SU-DHL-6 (cell line): ENCODE data around the gene SMIM10L1.

Experiments used
- H2AFZ ChIP-seq: fragments of 200-600 bp; sonication (generic); 2 replicates; pipeline ENCODE4 v1.6.1; 2014; ENCODE audit warnings: low read depth, mild to moderate bottlenecking, moderate library complexity, mixed read lengths, antibody characterized with exemption, low read length; ENCODE audit not compliant: severe bottlenecking
- H3F3A ChIP-seq: fragments of 200-600 bp; shearing (Covaris generic); 2 replicates; pipeline ENCODE4 v1.6.0; 2016; ENCODE audit warnings: antibody characterized with exemption, mild to moderate bottlenecking; ENCODE audit not compliant: insufficient read depth
- H3K27ac ChIP-seq: fragments of 200-600 bp; sonication (generic); 2 replicates; pipeline ENCODE4 v1.5.1; 2016; ENCODE audit warnings: low read depth, mild to moderate bottlenecking, low read length, moderate library complexity, mixed read lengths
- H3K27me3 ChIP-seq: fragments of 200-600 bp; sonication (generic), shearing (Covaris generic); 2 replicates; pipeline ENCODE4 v1.6.0; 2014; ENCODE audit warnings: mild to moderate bottlenecking, low read length
- H3K36me3 ChIP-seq: fragments of 200-600 bp; sonication (generic); 2 replicates; pipeline ENCODE4 v1.6.1; 2014; ENCODE audit warnings: mild to moderate bottlenecking, low read length, mixed read lengths
- H3K4me2 ChIP-seq: fragments of 300-600, 200-600 bp; shearing (Covaris generic), sonication (generic); 2 replicates; pipeline ENCODE4 v1.6.0; 2014; ENCODE audit warnings: low read length, low read depth, mild to moderate bottlenecking; ENCODE audit not compliant: poor library complexity, severe bottlenecking
- H3K4me3 ChIP-seq: fragments of 200-600 bp; sonication (generic); 2 replicates; pipeline ENCODE4 v1.5.1; 2014; ENCODE audit warnings: antibody characterized with exemption, low read length, mild to moderate bottlenecking, mixed read lengths; ENCODE audit not compliant: insufficient read depth, poor library complexity, severe bottlenecking
- H3K79me2 ChIP-seq: fragments of 200-600 bp; sonication (generic); 2 replicates; pipeline ENCODE4 v1.6.1; 2014; ENCODE audit warnings: mild to moderate bottlenecking, low read length, moderate library complexity; ENCODE audit not compliant: insufficient read depth
- H3K9ac ChIP-seq: fragments of 200-600 bp; sonication (generic); 2 replicates; pipeline ENCODE4 v1.7.0; 2014; ENCODE audit warnings: mild to moderate bottlenecking, low read length
- H3K9me2 ChIP-seq: fragments of 200-600 bp; sonication (generic); replicated peaks from 2 replicates; pipeline ENCODE4 v1.6.1; 2014; ENCODE audit warnings: low read length; ENCODE audit not compliant: insufficient read depth
- H3K9me3 ChIP-seq: fragments of 200-600 bp; sonication (generic); 2 replicates; pipeline ENCODE4 v1.6.1; 2014; ENCODE audit warnings: low read length, mixed read lengths; ENCODE audit not compliant: insufficient read depth
- H4K20me1 ChIP-seq: fragments of 200-600 bp; sonication (generic); 2 replicates; pipeline ENCODE4 v1.6.1; 2014; ENCODE audit warnings: low read depth, mild to moderate bottlenecking, antibody characterized with exemption, low read length, moderate library complexity, mixed read lengths
- CTCF ChIP-seq: fragments of 200-600 bp; sonication (generic); IDR thresholded peaks from one replicate; pipeline ENCODE4 v1.5.1; 2017; ENCODE audit warnings: antibody characterized with exemption, mild to moderate bottlenecking, low read length, moderate library complexity; ENCODE audit not compliant: insufficient read depth, poor library complexity, severe bottlenecking
- EZH2phosphoT487 ChIP-seq: fragments of 200-600 bp; sonication (generic), shearing (Covaris generic); conservative IDR thresholded peaks from 2 replicates; pipeline ENCODE4 v1.6.1; 2018; ENCODE audit warnings: mild to moderate bottlenecking, antibody characterized with exemption, low read length, moderate library complexity, mixed read lengths

The SMIM10L1 gene

GRCh38 chr12:11171145-11171968 is at the start of gene SMIM10L1:
TSS of gene SMIM10L1 (plus strand) at chr12:11171194. CDS start at chr12:11171357, 163 bp downstream.
- Histone ChIP-seq H3K27ac (peak within 1 kb of the TSS; percentile 82), H3K4me3 (peak within 1 kb of the TSS; percentile 70), H3F3A (0 out of 2 replicates have a peak, but pooled peaks cover 3% of the 10 kb centered on the region), H3K9me3 (no peaks in the 10 kb centered on the region), H2AFZ (peak within 1 kb of the TSS; percentile 90), H3K79me2 (peaks cover 46% of the 10 kb centered on the region), H3K4me2 (peak within 1 kb of the TSS; percentile 78), H3K9ac (peak within 1 kb of the TSS; percentile 62), H3K9me2 (no peaks in the 10 kb centered on the region), H4K20me1 (no peaks in the 10 kb centered on the region), H3K36me3 (no peaks in the 10 kb centered on the region), H3K27me3 (no peaks in the 10 kb centered on the region)
- TF ChIP-seq CTCF (no peak), EZH2phosphoT487 (no peak)

- Histone ChIP-seq H4K20me1 (no peaks in the 10 kb centered on the region), H3K27me3 (no peaks in the 10 kb centered on the region), H3K9ac (no peak overlapping the region), H3K27ac (no peak overlapping the region), H3K9me2 (no peaks in the 10 kb centered on the region), H3K4me2 (no peak overlapping the region), H2AFZ (no peak overlapping the region), H3F3A (no peaks in the 10 kb centered on the region), H3K4me3 (no peak overlapping the region), H3K9me3 (no peaks in the 10 kb centered on the region), H3K79me2 (peaks cover 5% of the 10 kb centered on the region; the same call in 1 of the 2 replicates), H3K36me3 (no peaks in the 10 kb centered on the region)
- TF ChIP-seq EZH2phosphoT487 (no peak), CTCF (no peak)
Observed at GRCh38 chr12:11130382-11130781, 40.6 kb upstream of the SMIM10L1 start.

- no peak for TF ChIP-seq EZH2phosphoT487
- no peak for TF ChIP-seq CTCF
- Histone ChIP-seq H3K27ac (no peak overlapping the region), H3K36me3 (no peaks in the 10 kb centered on the region), H3K4me3 (no peak overlapping the region), H3K79me2 (peaks cover 5% of the 10 kb centered on the region; the same call in 1 of the 2 replicates), H3F3A (no peaks in the 10 kb centered on the region), H3K27me3 (no peaks in the 10 kb centered on the region), H3K9me2 (no peaks in the 10 kb centered on the region), H3K9me3 (no peaks in the 10 kb centered on the region), H4K20me1 (no peaks in the 10 kb centered on the region), H2AFZ (no peak overlapping the region), H3K9ac (no peak overlapping the region), H3K4me2 (no peak overlapping the region)
Observed at GRCh38 chr12:11130999-11131398, 40.0 kb upstream of the SMIM10L1 start.
